CD14-positive monocyte (primary cell): ENCODE results near the gene ACACA. TPM values are rescaled to one million over a fixed set of nuclear protein-coding genes. Genes with fewer than 3 reads are reported as not detected.

Experiments used
- DNase-seq, 3 donors: peaks; one replicate each; pipeline ENCODE4 v3.0.0-alpha.2; 2011 to 2022
- H2AFZ ChIP-seq: 2 replicates; pipeline ENCODE4 v1.6.0; 2012; ENCODE audit warnings: mild to moderate bottlenecking, low read depth, low read length, inconsistent platforms; ENCODE audit not compliant: insufficient read depth, poor library complexity, severe bottlenecking
- H3K27ac ChIP-seq, 2 donors: 1 replicate in 1 of 2; 2 replicates in 1 of 2; pipeline ENCODE4 v1.5.1; 2012 to 2013; ENCODE audit warnings: low read length in 2 of 2, control low read depth in 1 of 2, inconsistent platforms in 1 of 2, low read depth in 1 of 2, mild to moderate bottlenecking in 1 of 2
- H3K27me3 ChIP-seq, 2 donors: one replicate each; pipeline versions ENCODE4 v1.6.0 to v1.6.1; 2011 to 2013; ENCODE audit warnings: low read length in 2 of 2; ENCODE audit not compliant: control insufficient read depth in 2 of 2, insufficient read depth in 2 of 2
- H3K36me3 ChIP-seq, 2 donors: replicated peaks in 1 of 2; 1 replicate in 1 of 2; 2 replicates in 1 of 2; pipeline versions ENCODE4 v1.5.1 to v1.6.1; 2012 to 2013; ENCODE audit warnings: low read length in 2 of 2, control low read depth in 1 of 2, inconsistent platforms in 1 of 2, mild to moderate bottlenecking in 1 of 2; ENCODE audit not compliant: insufficient read depth in 2 of 2, control insufficient read depth in 1 of 2
- H3K4me1 ChIP-seq, 2 donors: 1 replicate in 1 of 2; 2 replicates in 1 of 2; pipeline versions ENCODE4 v1.5.1 to v1.6.1; 2012 to 2013; ENCODE audit warnings: low read length in 2 of 2, control low read depth in 1 of 2, inconsistent platforms in 1 of 2, mild to moderate bottlenecking in 1 of 2, moderate library complexity in 1 of 2; ENCODE audit not compliant: insufficient read depth in 2 of 2, control insufficient read depth in 1 of 2
- H3K4me2 ChIP-seq: replicated peaks from 2 replicates; pipeline ENCODE3; 2012; ENCODE audit warnings: low read length, moderate library complexity, mild to moderate bottlenecking; ENCODE audit not compliant: poor library complexity, severe bottlenecking; ENCODE audit errors: extremely low read depth
- H3K4me3 ChIP-seq, 3 experiments: fragments of 200-600 bp in 1 of 3; sonication (generic) in 1 of 3; replicated peaks in 1 of 3; 1 replicate in 2 of 3; 2 replicates in 1 of 3; pipeline ENCODE4 v1.5.1; 2011 to 2013; ENCODE audit warnings: low read length in 3 of 3, mild to moderate bottlenecking in 3 of 3, control low read depth in 2 of 3, low read depth in 2 of 3, inconsistent platforms in 1 of 3, moderate library complexity in 1 of 3
- H3K79me2 ChIP-seq: 2 replicates; pipeline ENCODE4 v1.6.0; 2012; ENCODE audit warnings: mild to moderate bottlenecking, control low read depth, inconsistent platforms, low read length, moderate library complexity; ENCODE audit not compliant: insufficient read depth
- H3K9ac ChIP-seq: 2 replicates; pipeline ENCODE4 v1.6.0; 2017; ENCODE audit warnings: low read length, mild to moderate bottlenecking; ENCODE audit not compliant: insufficient read depth, poor library complexity, severe bottlenecking
- H3K9me3 ChIP-seq, 2 donors: replicated peaks in 1 of 2; 1 replicate in 1 of 2; 2 replicates in 1 of 2; pipeline versions ENCODE4 v1.5.1 to v1.6.1; 2012 to 2013; ENCODE audit warnings: low read length in 2 of 2, control low read depth in 1 of 2; ENCODE audit not compliant: control insufficient read depth in 1 of 2, insufficient read depth in 1 of 2
- H4K20me1 ChIP-seq: 2 replicates; pipeline ENCODE4 v1.6.0; 2012; ENCODE audit warnings: mild to moderate bottlenecking, low read length, control low read depth, moderate library complexity; ENCODE audit not compliant: insufficient read depth
- H3K27ac Mint-ChIP-seq, 7 donors: one replicate each; pipeline ENCODE4 v1.8.0; 2020; ENCODE audit warnings: mild to moderate bottlenecking in 7 of 7, mixed read lengths in 7 of 7, moderate library complexity in 6 of 7, inconsistent platforms in 2 of 7
- H3K27me3 Mint-ChIP-seq, 3 donors: one replicate each; pipeline ENCODE4 v1.8.0; 2021 to 2022; ENCODE audit warnings: low read depth in 3 of 3, mild to moderate bottlenecking in 3 of 3, mixed read lengths in 3 of 3, moderate library complexity in 3 of 3, inconsistent platforms in 1 of 3
- H3K36me3 Mint-ChIP-seq, 2 donors: one replicate each; pipeline ENCODE4 v1.8.0; 2020; ENCODE audit warnings: mixed read lengths in 2 of 2, inconsistent platforms in 1 of 2, mild to moderate bottlenecking in 1 of 2
- H3K4me1 Mint-ChIP-seq: one replicate; pipeline ENCODE4 v1.8.0; 2020; ENCODE audit warnings: mild to moderate bottlenecking, mixed read lengths
- H3K4me3 Mint-ChIP-seq, 2 donors: one replicate each; pipeline ENCODE4 v1.8.0; 2020; ENCODE audit warnings: mild to moderate bottlenecking in 2 of 2, mixed read lengths in 2 of 2, moderate library complexity in 1 of 2
- H3K9me3 Mint-ChIP-seq, 7 donors: one replicate each; pipeline ENCODE4 v1.8.0; 2020 to 2022; ENCODE audit warnings: mixed read lengths in 7 of 7, mild to moderate bottlenecking in 6 of 7, moderate library complexity in 6 of 7, inconsistent platforms in 2 of 7
- WGBS: methylation state at CpG from one replicate; pipeline ENCODE4 v1.1.5; 2013; ENCODE audit warnings: missing lambda C conversion rate; ENCODE audit not compliant: insufficient coverage; 5-methylcytosine and 5-hydroxymethylcytosine counted together
- intact Hi-C, 2 donors: fragments of 100-400 bp; cut with micrococcal nuclease; formaldehyde crosslinking; loops; one replicate each; pipeline versions ENCODE4 v1.15.0 to v1.15.1; 2023
- polyA plus RNA-seq, 3 donors: library from polyadenylated mRNA; depleted of rRNA in 1 of 3; unstranded in 2 of 3; stranded (reverse) in 1 of 3; fragments of 300-500 nt in 2 of 3; fragments of >200 nt in 1 of 3; fragmentation: Illumina TruSeq in 2 of 3; gene quantifications; 1 replicate in 2 of 3; 2 replicates in 1 of 3; pipeline ENCODE4 v1.2.3, GENCODE V29; 2012 to 2021
- TF ChIP-seq, protein P1 (sequence below): fragments of 200-600 bp; IDR thresholded peaks from one replicate; pipeline ENCODE4 v1.8.0; 2022; ENCODE audit warnings: antibody characterized with exemption, mild to moderate bottlenecking

ACACA gene
- polyA plus RNA-seq, 3 donors = 3.5 to 4.6 (median 3.8) TPM

GRCh38 chr17:37255432-37255831 lies 151.2 kb downstream of the ACACA start:
- H3K9me3 Mint-ChIP-seq = no peaks in the 10 kb centered on the region
- peaks cover 27 to 39% of the 10 kb centered on the region in 2 donors for H3K36me3 Mint-ChIP-seq
- H3K4me2 ChIP-seq = no peak overlapping the region
- H3K4me1 Mint-ChIP-seq = no peaks in the 10 kb centered on the region
- TF ChIP-seq, protein P1, sequence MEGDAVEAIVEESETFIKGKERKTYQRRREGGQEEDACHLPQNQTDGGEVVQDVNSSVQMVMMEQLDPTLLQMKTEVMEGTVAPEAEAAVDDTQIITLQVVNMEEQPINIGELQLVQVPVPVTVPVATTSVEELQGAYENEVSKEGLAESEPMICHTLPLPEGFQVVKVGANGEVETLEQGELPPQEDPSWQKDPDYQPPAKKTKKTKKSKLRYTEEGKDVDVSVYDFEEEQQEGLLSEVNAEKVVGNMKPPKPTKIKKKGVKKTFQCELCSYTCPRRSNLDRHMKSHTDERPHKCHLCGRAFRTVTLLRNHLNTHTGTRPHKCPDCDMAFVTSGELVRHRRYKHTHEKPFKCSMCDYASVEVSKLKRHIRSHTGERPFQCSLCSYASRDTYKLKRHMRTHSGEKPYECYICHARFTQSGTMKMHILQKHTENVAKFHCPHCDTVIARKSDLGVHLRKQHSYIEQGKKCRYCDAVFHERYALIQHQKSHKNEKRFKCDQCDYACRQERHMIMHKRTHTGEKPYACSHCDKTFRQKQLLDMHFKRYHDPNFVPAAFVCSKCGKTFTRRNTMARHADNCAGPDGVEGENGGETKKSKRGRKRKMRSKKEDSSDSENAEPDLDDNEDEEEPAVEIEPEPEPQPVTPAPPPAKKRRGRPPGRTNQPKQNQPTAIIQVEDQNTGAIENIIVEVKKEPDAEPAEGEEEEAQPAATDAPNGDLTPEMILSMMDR = no peak
- H4K20me1 ChIP-seq = no peaks in the 10 kb centered on the region
- WGBS = 100% methylated on average over 5 of the region's 5 CpGs
- no peaks in the 10 kb centered on the region for H3K9me3 ChIP-seq
- no peaks in the 10 kb centered on the region for H3K79me2 ChIP-seq
- H3K27me3 ChIP-seq = no peaks in the 10 kb centered on the region
- DNase-seq = no peak
- intact Hi-C loops = no loop called here
- no peak overlapping the region for H3K4me3 ChIP-seq
- no peak overlapping the region for H2AFZ ChIP-seq
- H3K4me1 ChIP-seq = no peaks in the 10 kb centered on the region
- H3K27ac Mint-ChIP-seq = no peak overlapping the region
- H3K27ac ChIP-seq = no peak overlapping the region
- peaks cover 0 to 2% (median 0%) of the 10 kb centered on the region in 3 donors for H3K27me3 Mint-ChIP-seq
- H3K9ac ChIP-seq = no peak overlapping the region
- peaks cover 0 to 25% of the 10 kb centered on the region in 2 donors for H3K36me3 ChIP-seq
- no peak overlapping the region for H3K4me3 Mint-ChIP-seq

DNA sequence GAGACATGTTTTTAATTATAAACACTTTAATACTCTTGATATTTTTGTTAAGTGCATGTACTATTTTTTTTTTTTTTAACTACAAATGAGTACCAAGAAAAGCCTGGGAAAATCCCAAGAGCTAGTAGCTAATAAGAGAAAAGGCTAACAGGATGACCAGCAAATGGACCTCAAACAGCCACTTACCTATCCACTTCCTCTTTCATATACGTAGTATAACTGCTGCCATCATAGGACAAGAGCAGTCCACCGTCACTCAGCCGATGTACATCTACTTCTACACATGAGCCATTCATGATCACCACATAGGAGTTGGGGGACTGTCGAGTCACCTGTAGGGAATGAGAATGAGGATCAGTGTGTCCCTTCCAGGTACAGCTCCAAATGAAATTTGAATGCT lies 158.8 kb downstream of the ACACA start:
- Histone ChIP-seq H3K9me3 (no peaks in the 10 kb centered on the region), H3K27me3 (no peaks in the 10 kb centered on the region), H3K4me1 (no peaks in the 10 kb centered on the region), H3K4me2 (no peak overlapping the region), H4K20me1 (no peaks in the 10 kb centered on the region), H3K4me3 (no peak overlapping the region), H3K9ac (no peak overlapping the region), H3K36me3 (peaks cover 14 to 58% of the 10 kb centered on the region in 2 donors), H2AFZ (no peak overlapping the region), H3K79me2 (no peaks in the 10 kb centered on the region), H3K27ac (no peak overlapping the region)
- TF ChIP-seq, protein P1 = no peak
- peaks cover 54 to 57% of the 10 kb centered on the region in 2 donors for H3K36me3 Mint-ChIP-seq
- WGBS = no CpG with 5 or more reads among the region's 4 CpGs
- H3K9me3 Mint-ChIP-seq = no peaks in the 10 kb centered on the region
- intact Hi-C loops = no loop called here
- DNase-seq = no peak
- H3K27ac Mint-ChIP-seq = no peak overlapping the region
- no peaks in the 10 kb centered on the region for H3K4me1 Mint-ChIP-seq
- no peak overlapping the region for H3K4me3 Mint-ChIP-seq
- H3K27me3 Mint-ChIP-seq = peaks cover 0 to 2% (median 0%) of the 10 kb centered on the region in 3 donors
